Caco-2 (cell line): Measurements from ENCODE around the gene PJA2. TPM values are rescaled to one million over a fixed set of nuclear protein-coding genes. Genes with fewer than 3 reads are reported as not detected.

Experiments used
- BruUV-seq: library from RNA; stranded (reverse); fragments of 400-500 nt; replicated peaks from 2 replicates; lab custom pipeline; 2021; lab: Mats Ljungman, UMichigan
- CTCF ChIA-PET: fragments of 300-600 bp; sonication (Branson Sonifier 250); formaldehyde crosslinking; loops from one replicate; lab custom pipeline; 2022; ENCODE audit warnings: antibody characterized with exemption; lab: Charles Lee
- POLR2A ChIA-PET: fragments of 300-600 bp; sonication (Branson Sonifier 250); formaldehyde crosslinking; loops from one replicate; lab custom pipeline; 2022; ENCODE audit warnings: antibody characterized with exemption; lab: Charles Lee
- DNase-seq, 2 experiments: peaks; one replicate each; pipeline versions ENCODE4 v3.0.0 to v3.0.0-alpha.2; 2020 to 2022
- H3K27me3 ChIP-seq: replicated peaks from 2 replicates; pipeline ENCODE4 v1.6.0; 2011; ENCODE audit warnings: low read length; ENCODE audit not compliant: control insufficient read depth, insufficient read depth
- H3K36me3 ChIP-seq: 2 replicates; pipeline ENCODE4 v1.5.1; 2011; ENCODE audit warnings: low read length; ENCODE audit not compliant: control insufficient read depth, insufficient read depth
- H3K4me1 ChIP-seq: fragments of 250-450 bp; sonication (Bioruptor Pico); 2 replicates; pipeline ENCODE4 v1.5.1; 2020; ENCODE audit warnings: mild to moderate bottlenecking
- H3K4me3 ChIP-seq: 2 replicates; pipeline ENCODE4 v1.5.1; 2011; ENCODE audit warnings: low read depth, mild to moderate bottlenecking, control low read depth, low read length
- H3K9me3 ChIP-seq: fragments of 250-450 bp; sonication (Bioruptor Pico); 2 replicates; pipeline ENCODE4 v1.5.1; 2020; ENCODE audit warnings: mild to moderate bottlenecking, moderate library complexity
- H3K27ac Mint-ChIP-seq: one replicate; pipeline ENCODE4 v1.8.0; 2022; ENCODE audit warnings: mixed read lengths; ENCODE audit not compliant: unreplicated experiment
- H3K27me3 Mint-ChIP-seq: one replicate; pipeline ENCODE4 v1.8.0; 2022; ENCODE audit warnings: mixed read lengths; ENCODE audit not compliant: insufficient read depth, unreplicated experiment
- H3K36me3 Mint-ChIP-seq: one replicate; pipeline ENCODE4 v1.8.0; 2022; ENCODE audit warnings: mild to moderate bottlenecking, mixed read lengths; ENCODE audit not compliant: insufficient read depth, unreplicated experiment
- H3K4me1 Mint-ChIP-seq: one replicate; pipeline ENCODE4 v1.8.0; 2022; ENCODE audit warnings: low read depth, mixed read lengths; ENCODE audit not compliant: unreplicated experiment
- H3K4me3 Mint-ChIP-seq: one replicate; pipeline ENCODE4 v1.8.0; 2022; ENCODE audit warnings: mild to moderate bottlenecking, moderate library complexity, mixed read lengths; ENCODE audit not compliant: unreplicated experiment
- H3K9me3 Mint-ChIP-seq: one replicate; pipeline ENCODE4 v1.8.0; 2022; ENCODE audit warnings: mixed read lengths; ENCODE audit not compliant: unreplicated experiment
- intact Hi-C: fragments of 100-400 bp; cut with micrococcal nuclease; formaldehyde crosslinking; loops from one replicate; pipeline ENCODE4 v1.10.0; 2022; ENCODE audit not compliant: unreplicated experiment
- total RNA-seq: library from RNA; stranded (reverse); gene quantifications from 2 replicates; pipeline ENCODE4 v1.2.3, GENCODE V29; 2022
- TF ChIP-seq, protein P1 (sequence below), 2 experiments: fragments of 200-600 bp in 1 of 2; IDR thresholded peaks; 1 replicate in 1 of 2; 2 replicates in 1 of 2; pipeline versions ENCODE4 v1.5.1 to v1.8.0; 2011 to 2022; ENCODE audit warnings: antibody characterized with exemption in 1 of 2, control low read depth in 1 of 2, inconsistent platforms in 1 of 2, low read depth in 1 of 2, low read length in 1 of 2, mild to moderate bottlenecking in 1 of 2, moderate library complexity in 1 of 2; ENCODE audit not compliant: insufficient read depth in 1 of 2, severe bottlenecking in 1 of 2, unreplicated experiment in 1 of 2

Gene PJA2
- total RNA-seq, 1 experiment from 2014 or later: 34.2 TPM

DNA sequence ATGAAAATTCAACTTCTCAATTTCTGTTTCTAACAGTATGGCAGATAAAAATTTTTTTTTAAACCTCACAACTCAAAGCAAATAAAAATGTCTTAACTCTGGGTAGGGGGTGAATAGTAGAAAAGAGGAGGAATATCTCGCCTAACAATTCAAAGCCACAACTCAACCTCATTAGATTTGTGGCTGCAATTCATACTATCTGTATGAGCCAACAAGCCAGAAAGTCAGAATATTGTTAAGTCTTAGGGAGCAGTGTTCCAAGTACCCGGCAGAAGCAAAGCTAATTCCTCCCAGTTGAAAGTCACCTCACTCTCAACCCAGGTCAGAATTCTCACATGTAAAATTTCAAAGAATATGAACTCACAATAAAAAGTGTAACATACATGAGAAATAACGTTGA, 15.0 kb downstream of the PJA2 start:
- no peaks in the 10 kb centered on the region for H3K9me3 Mint-ChIP-seq
- no peak overlapping the region for H3K4me3 Mint-ChIP-seq
- Histone ChIP-seq H3K9me3 (no peaks in the 10 kb centered on the region), H3K36me3 (no peaks in the 10 kb centered on the region), H3K4me1 (no peaks in the 10 kb centered on the region), H3K4me3 (no peak overlapping the region), H3K27me3 (no peaks in the 10 kb centered on the region)
- intact Hi-C loops: no loop called here
- no peaks in the 10 kb centered on the region for H3K27me3 Mint-ChIP-seq
- DNase-seq: no peak
- no peaks in the 10 kb centered on the region for H3K36me3 Mint-ChIP-seq
- H3K27ac Mint-ChIP-seq: no peak overlapping the region
- ChIA-PET CTCF (no interaction called here), POLR2A (no interaction called here)
- no TSS peak for BruUV-seq
- H3K4me1 Mint-ChIP-seq: no peaks in the 10 kb centered on the region
- TF ChIP-seq, protein P1, sequence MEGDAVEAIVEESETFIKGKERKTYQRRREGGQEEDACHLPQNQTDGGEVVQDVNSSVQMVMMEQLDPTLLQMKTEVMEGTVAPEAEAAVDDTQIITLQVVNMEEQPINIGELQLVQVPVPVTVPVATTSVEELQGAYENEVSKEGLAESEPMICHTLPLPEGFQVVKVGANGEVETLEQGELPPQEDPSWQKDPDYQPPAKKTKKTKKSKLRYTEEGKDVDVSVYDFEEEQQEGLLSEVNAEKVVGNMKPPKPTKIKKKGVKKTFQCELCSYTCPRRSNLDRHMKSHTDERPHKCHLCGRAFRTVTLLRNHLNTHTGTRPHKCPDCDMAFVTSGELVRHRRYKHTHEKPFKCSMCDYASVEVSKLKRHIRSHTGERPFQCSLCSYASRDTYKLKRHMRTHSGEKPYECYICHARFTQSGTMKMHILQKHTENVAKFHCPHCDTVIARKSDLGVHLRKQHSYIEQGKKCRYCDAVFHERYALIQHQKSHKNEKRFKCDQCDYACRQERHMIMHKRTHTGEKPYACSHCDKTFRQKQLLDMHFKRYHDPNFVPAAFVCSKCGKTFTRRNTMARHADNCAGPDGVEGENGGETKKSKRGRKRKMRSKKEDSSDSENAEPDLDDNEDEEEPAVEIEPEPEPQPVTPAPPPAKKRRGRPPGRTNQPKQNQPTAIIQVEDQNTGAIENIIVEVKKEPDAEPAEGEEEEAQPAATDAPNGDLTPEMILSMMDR (IDR thresholded peaks at IDR 0.05; ENCODE audit: insufficient read depth in 1 of 2, low read depth in 1 of 2, low read length in 1 of 2, severe bottlenecking in 1 of 2, unreplicated experiment in 1 of 2): no peak

DNA sequence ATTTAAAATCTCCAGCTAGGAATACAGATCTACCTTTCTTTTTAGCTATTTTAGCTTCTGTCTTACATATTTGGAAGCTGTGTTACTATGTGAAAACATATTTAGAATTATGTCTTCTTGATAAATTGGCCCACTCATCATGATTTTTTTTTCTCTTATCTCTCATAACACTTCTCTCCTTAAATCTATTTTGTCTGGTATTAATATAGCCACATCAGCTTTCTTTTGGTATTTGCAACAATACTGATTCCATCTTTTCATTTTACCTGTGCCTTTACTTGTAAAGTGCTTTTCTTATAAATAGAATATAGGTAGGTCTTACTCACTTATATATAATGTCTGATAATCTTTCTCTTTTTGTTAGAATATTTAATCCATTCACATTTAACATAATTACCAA, 19.6 kb downstream of the PJA2 start:
- ChIA-PET POLR2A (no interaction called here), CTCF (no interaction called here)
- Histone ChIP-seq H3K36me3 (no peaks in the 10 kb centered on the region), H3K4me3 (no peak overlapping the region), H3K4me1 (no peaks in the 10 kb centered on the region), H3K27me3 (no peaks in the 10 kb centered on the region), H3K9me3 (no peaks in the 10 kb centered on the region)
- Mint-ChIP-seq H3K9me3 (no peaks in the 10 kb centered on the region), H3K27me3 (no peaks in the 10 kb centered on the region), H3K36me3 (no peaks in the 10 kb centered on the region), H3K4me3 (no peak overlapping the region), H3K4me1 (no peaks in the 10 kb centered on the region), H3K27ac (no peak overlapping the region)
- DNase-seq: no peak
- no TSS peak for BruUV-seq
- intact Hi-C loops: no loop called here
- TF ChIP-seq, protein P1 (IDR thresholded peaks at IDR 0.05; ENCODE audit: insufficient read depth in 1 of 2, low read depth in 1 of 2, low read length in 1 of 2, severe bottlenecking in 1 of 2, unreplicated experiment in 1 of 2): no peak

DNA sequence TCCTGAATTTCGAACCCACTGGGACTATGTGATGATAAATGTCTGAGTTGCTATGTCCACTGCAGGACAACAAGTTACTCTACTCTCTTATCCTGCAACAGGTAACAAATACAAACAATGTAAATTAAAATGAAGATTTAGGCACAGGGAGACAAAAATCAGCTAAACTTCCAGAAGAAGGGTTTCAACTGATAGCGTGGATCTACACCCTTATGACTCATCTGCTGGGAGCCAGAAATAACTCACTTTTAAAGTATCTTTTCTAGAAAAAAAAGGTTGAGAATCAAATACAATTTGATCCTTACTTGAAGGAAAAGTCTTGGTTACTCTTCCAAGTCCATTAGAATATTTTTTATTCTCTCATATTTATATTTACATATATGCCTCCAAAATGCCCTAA, 21.4 kb downstream of the PJA2 start:
- BruUV-seq: no TSS peak
- Histone ChIP-seq H3K4me1 (no peaks in the 10 kb centered on the region), H3K27me3 (no peaks in the 10 kb centered on the region), H3K9me3 (no peaks in the 10 kb centered on the region), H3K36me3 (no peaks in the 10 kb centered on the region), H3K4me3 (no peak overlapping the region)
- ChIA-PET POLR2A (no interaction called here), CTCF (no interaction called here)
- no peak overlapping the region for H3K4me3 Mint-ChIP-seq
- no peaks in the 10 kb centered on the region for H3K4me1 Mint-ChIP-seq
- no peaks in the 10 kb centered on the region for H3K27me3 Mint-ChIP-seq
- no peaks in the 10 kb centered on the region for H3K9me3 Mint-ChIP-seq
- no peak for DNase-seq
- TF ChIP-seq, protein P1 (IDR thresholded peaks at IDR 0.05; ENCODE audit: insufficient read depth in 1 of 2, low read depth in 1 of 2, low read length in 1 of 2, severe bottlenecking in 1 of 2, unreplicated experiment in 1 of 2): no peak
- intact Hi-C loops: no loop called here
- H3K36me3 Mint-ChIP-seq: no peaks in the 10 kb centered on the region
- H3K27ac Mint-ChIP-seq: no peak overlapping the region
